NCI-H510A (cell line): ENCODE results near the gene DHRS7B.
A peak's percentile ranks its signal among the peaks of the same experiment; 100 is the strongest.

Experiments
- DNase-seq: peaks from one replicate; lab custom pipeline; 2025; lab: John Stamatoyannopoulos, UW

The DHRS7B gene

DNA sequence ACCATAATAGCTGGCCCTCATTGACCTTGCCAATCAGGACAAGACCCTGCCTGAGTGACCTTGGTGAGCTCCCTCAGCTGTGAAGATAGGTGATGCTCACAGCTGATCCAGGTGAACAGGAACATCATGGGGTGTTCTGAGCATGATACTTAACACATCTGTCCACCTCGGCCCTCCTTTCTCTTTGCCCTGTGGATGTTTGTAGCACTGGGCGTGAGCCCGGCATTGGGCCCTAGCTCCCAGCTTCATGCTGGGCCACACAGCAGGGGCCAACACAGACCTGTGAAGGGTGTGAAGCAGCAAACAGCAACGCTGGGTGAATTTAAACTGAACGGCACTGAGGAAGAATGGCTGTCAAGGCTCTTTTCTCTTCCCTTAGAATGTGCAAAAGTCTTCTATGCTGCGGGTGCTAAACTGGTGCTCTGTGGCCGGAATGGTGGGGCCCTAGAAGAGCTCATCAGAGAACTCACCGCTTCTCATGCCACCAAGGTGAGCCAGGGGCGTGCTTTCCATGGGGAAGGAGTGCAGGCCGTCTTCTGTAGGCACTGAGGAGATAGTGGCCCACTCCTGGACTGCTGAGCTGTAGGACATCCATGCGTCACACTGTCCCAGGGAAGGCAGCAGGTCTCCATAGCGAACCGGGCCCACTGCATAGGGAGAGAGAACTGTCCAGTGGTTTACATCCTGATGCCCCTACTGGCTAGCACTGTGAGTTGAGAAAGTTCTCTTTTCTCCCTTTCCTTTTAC is 51.3 kb downstream of the DHRS7B start:
- no peak for DNase-seq

DNA sequence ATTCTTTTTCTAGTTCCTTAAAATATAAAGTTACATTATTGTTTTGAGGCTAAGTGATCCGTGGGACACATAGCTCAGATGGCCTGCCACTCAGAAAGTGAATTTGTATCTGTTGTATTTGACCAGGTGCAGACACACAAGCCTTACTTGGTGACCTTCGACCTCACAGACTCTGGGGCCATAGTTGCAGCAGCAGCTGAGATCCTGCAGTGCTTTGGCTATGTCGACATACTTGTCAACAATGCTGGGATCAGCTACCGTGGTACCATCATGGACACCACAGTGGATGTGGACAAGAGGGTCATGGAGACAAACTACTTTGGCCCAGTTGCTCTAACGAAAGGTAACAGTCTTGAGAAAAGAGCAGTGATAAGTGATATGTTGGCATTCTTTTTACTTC is 56.7 kb downstream of the DHRS7B start:
- no peak for DNase-seq

DNA sequence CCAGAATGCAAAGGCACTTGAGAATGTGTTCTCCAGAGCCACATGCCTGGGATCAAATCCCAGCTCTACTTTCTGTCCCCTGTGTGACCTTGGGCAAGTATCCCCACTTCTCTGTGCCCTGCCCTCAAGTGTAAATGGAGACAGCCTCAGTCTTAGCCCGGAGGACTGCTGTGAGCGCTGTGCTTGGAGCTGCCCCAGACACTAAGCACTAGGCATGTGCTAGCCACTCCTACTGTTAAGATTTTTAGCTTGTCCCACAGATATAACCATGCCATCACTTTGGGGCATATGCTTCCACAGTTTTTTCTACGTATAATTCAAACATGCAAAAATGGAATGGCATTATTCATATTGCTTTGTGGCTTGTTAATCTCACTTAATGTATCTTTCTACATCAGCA is 57.8 kb downstream of the DHRS7B start:
- no peak for DNase-seq

DNA sequence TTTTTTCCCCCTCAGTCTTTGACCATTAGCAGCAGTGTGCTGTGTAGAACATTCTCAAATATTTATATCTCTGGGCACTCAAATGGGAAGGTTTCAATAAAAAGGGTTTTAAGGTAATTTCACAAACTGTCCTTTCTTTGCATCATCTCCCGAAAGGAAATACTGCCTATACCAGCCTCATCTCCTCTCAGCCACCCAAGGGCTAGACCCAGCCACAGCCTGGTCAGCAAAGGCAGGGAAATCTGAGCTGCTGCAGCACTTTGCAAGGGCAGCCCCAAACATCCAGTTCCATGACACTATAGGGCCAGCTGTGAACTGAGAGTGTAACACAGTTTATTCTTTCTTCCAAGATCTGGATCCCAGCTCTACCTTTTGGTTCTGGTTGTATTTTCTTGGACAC is 58.3 kb downstream of the DHRS7B start:
- no peak for DNase-seq

DNA sequence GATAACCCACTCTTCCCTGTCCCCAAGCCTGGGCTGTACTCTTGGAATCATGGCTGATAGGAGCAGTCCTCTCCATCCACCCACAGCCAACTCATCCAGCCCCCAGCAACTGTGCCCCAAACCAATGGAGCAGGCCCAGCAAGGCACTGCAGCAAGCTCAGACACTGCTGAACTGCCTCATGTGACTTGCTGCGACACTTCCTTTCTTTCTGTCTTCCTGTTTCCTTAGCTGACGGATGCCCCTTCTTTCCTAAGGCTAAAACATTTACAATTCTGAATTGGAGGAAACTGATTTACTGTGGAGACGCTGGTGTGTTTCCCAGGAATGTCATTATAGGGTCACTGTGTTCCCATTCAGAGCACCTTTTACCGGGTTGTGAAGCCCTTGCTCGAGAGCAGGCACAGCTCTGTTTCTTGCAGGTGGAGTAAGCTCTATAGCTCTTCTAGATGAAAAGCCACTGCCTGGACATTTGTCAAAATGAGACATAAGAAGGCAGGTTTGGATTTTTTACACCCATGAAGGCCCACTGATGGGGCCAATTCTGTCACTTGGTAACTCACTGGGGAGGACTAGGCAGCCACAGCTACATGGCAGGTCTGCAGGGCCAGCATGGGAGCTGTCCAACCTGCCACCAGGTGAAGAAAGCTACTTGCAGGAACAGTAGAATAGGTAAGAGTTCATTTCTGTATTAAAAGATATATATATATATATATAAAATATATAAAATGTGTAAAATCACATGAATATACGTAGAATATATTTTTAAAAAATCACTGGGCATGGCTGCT is 59.8 kb downstream of the DHRS7B start:
- no peak for DNase-seq

DNA sequence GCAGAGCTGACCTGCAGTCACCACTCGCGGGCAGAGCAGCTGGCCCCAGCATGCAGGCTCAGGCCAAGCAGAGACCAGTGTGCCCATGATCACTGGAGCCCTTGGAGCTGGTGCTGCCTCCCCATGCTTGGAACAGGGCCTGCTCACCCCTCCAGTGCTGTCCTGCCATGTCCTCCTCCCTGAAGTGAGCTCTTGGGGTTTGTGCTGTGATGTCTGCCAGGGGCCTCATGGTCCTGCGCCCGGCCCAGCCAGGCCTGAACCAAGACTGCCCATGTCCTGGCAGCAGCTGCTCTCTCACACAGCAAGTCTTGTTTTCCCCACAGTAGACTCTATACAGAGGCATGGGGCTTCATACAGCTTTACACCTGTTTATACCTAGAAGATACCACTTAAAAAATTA is 62.6 kb downstream of the DHRS7B start:
- no peak for DNase-seq

DNA sequence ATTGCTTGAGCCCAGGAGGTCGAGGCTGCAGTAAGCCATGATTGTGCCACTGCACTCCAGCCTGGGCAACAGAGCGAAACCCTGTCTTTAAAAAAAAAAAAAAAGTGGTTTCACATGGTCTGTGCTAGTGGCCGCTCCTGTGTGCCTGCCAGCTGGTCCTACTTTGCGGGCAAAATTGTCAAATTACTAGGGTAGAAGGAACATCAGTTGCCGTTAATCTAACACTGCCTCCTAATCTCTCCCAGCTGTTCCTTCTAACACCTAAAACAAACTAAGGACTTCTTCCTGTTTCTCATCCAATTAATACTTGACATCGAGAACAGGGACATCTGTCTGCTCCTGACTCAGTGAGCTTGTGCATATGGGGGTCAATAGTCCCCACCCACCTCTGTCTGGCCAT is 63.3 kb downstream of the DHRS7B start:
- no peak for DNase-seq

DNA sequence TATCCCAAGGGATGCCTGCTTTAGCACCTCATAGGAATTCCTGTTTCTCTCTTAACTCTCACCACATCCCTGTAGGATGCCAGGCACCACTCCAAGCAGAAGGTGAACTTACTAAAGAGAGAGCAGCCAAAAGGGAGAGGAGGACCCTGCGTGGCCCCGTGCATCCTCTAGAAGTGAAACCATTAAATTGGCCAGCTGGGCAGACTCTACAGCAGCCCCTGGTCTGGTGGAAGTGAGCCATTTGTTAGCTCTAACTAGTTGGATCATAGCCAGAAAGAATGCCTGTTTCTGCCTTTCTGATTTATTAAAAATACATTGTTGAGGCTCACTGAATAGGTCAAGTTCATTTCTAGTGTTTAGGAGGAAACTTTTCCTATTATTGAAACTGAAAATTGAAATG is 64.9 kb downstream of the DHRS7B start:
- DNase-seq, result no peak

DNA sequence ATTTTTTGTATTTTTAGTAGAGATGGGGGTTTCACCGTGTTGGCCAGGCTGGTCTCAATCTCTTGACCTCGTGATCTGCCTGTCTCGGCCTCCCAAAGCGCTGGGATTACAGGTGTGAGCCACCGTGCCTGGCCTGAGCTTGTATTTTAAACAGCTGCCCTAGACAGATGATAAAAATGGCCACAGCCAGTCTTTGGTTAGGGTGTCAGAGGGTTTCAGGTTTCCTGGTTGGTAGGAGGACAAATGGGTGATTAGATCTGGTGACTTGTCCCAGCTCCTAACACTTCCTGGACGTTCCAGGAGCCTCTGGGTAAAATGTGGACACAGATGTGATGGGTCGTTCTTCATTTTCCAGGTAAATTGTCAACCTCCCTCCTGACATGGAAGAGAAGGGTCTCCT is 65.7 kb downstream of the DHRS7B start:
- DNase-seq, result peak; percentile 59

DNA sequence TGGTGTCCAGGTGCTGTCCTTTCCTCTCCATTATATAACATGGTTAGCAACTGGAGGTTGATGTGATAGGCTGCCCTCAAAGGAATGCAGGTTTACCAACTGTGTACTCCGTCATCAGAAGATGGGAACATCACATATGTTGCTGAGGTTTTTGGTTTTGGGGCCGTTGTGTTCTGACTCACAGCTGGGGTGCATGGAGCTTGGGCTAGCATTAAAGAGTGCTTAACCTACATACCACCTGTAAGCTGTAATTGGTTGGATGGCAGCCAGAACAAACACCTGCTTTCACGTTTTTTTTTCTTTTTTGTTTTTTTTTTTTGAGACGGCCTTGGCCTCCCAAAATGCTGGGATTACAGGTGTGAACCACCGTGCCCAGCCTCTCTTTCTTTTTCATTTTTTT is 66.3 kb downstream of the DHRS7B start:
- DNase-seq, result no peak

DNA sequence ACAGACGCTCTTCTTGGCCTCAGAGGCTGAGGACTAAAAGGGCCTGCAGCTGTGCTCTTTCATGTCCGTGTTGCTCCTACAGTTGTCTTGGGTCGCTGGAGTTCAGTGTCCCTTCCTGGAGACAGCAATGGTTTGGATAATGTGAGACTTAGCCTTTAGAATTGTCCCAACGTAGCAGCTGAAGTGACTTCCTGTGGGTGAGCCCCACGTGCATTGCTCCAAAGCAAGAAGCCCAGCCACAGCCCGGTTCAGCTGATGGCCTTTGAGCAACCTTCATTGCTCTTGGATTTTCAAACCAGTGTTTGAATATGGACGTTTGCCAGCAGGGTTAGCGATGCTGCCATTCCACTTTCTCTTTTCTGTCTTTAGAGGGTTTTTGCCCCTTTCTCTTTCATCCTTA is 67.5 kb downstream of the DHRS7B start:
- DNase-seq, result peak; percentile 35

DNA sequence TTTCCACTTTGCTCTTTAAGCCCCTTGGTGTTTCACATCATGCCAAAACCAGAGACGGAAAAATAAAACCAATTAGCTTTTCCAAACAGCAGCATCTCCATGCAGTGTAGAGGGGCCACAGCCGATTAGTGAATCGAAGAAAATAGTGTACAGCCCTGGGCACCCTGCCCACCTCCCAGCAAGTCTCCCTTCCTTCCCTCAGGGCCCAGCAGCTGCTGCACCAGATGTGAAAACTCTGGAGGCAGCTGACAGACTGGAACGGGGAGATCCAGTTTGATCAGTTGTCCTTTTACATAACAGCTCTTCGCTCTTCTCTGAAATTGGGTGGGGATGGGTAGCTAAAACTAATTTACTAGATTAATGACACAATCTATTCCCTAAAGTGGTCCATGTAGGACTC is 67.9 kb downstream of the DHRS7B start:
- peak; percentile 22 for DNase-seq

DNA sequence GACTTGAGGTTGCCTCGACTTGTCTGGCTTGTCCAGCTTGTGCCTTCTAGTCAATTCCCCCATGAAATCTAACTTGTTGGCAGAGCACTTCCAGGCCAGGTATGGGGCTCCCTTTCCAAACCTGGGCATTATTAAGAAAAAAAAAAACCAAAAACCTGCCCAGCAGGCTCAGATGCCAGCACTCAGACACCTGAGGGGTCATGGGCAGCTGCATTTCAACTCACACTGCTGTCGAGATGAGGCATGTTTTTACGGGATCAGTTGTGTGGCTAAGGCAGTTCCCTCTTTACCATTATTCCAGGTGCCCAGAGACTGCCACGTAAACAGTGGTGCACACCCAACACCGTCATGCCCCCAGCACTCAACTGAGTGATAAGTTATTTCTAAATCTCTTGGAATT is 69.4 kb downstream of the DHRS7B start:
- DNase-seq, result no peak

DNA sequence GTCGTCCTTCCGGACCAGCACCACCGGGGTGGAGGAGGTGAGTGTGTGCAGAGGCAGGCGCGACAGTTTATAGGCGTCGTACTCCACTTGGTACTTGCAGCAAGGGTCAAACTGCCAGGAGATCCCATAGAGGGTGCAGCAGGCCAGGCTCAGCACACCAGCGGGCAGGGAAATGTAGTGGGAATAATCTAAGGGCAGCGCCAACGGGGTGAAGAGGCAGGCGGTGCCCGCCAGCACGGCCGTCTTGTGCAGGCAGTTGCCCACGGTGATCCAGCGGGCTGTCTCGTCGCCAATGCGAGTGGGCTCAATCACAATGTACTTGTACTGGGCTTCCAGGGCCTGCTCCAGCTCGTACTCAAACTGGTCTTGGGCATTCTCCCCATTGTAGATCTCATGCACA is 71.6 kb downstream of the DHRS7B start:
- no peak for DNase-seq

DNA sequence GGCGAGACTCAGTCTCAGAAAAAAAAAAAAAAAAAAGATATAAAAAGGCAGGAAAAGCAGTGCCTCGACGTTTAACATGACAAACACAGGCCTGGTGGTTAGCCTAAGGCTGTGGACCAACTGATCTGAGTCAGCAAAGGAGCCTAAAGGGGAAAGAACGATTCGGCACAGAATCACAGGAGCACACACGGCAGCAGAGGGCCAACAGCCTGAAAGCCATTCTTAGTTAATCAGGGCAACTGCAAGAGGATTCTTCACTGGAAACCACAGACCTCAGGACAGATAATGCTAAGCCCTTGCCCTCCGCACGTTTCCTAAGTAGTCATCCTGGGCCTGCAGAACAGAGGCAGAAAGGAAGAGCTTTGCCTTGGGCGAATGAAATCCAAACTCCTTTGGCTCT is 72.5 kb downstream of the DHRS7B start:
- DNase-seq, result no peak

DNA sequence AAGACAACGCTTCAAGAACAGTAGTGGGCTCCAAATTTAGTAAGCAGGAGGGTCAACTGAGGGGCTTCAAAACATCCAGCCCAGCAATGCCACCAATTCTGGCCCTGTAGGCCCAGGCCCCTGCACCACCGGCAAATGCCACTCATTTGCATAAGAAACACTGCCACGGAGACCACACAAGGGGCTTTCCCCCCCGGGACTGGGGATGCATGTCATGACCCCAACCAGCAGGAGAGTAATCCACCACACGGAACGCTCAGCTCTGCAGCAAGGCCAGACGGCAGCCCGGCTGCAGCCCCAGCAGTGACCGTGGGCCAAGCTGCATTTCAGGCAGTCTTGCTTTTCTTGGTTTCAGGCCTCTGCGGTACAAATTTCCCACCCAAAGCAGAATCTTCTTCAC is 73.1 kb downstream of the DHRS7B start:
- no peak for DNase-seq

DNA sequence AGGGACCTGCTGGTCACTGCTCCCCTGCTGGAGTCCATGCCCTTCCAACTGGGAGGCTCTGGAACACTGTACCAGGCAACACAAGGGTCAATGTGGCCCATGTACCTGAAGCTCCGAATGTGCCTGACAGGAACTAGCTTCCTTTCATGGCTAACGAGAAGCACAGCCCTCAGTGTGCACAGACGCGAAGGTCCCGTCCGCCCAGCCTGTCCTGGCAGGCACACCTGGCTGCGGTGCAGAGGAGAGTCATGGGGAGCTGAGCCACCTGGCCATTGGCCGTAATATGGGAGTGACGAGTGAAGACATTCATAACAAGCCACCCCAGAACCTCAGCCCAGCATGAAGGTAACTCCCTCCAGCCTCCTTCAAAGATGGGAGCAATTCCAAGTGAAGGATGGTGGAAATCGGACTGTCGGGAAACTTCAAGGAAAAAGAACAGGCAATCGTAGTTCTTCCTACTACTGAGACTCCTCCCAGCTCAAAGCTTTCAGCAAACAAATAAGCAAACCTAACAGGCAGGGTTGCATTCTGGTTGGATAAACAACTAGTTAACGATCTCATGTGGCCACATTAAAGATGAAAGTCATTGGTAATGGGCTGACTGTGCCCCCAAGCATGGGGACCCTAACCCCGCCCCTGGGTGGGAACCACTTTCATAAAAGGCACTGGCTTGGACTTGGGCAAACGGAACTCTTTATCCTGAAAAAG is 74.0 kb downstream of the DHRS7B start:
- DNase-seq, result no peak

DNA sequence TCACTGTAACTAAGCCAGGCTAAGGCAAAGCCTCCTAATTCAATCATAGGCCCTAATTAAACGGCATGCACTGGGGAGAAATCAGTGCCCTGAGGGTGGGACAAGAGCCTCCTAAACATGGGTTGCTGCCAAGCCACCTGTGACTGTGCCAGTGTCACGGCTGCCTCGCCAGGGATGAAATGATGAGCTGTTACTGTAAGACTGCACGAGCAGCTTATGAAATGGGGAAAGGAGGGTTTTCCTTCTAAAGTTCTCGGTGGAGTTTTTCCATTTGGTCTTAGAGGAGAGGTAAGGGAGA is 74.5 kb downstream of the DHRS7B start:
- no peak for DNase-seq

DNA sequence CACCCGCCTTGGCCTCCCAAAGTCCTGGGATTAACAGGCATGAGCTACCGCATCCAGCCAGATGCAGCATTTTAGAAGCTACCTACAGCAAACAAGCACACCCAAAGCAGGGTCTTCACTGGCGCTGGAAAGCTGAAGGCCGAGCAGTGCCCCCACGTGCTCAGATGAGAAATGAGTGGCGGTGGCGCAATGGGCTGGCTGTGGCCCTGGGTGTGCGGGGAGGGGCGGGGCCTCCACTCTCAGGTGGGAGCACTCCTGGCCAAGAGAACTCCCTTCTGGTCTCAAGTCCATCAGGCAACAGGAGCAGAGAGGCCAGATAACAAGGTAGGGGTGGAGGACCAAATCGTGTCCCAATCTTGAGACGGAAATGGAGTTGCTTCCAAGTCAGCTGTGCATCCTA is 75.1 kb downstream of the DHRS7B start:
- no peak for DNase-seq

DNA sequence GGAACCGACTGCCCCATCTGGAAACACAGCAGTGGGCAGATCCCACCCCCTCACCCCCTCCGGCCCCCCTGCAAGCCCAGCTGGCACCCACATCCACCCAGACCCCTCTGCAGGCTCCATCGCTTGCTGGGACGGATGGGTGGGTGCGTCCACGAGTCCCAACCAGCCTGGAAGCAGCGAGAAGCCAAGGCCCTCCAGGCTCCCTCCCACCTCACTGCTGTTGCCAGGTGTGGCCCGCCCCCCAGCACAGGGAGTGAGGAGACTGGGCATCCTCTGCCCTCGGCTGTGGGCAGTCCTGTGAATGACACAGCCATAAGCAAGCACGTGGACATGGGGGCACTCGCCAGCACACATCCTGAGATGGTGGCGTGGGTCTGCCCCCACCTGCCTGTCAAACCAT is 75.7 kb downstream of the DHRS7B start:
- no peak for DNase-seq

DNA sequence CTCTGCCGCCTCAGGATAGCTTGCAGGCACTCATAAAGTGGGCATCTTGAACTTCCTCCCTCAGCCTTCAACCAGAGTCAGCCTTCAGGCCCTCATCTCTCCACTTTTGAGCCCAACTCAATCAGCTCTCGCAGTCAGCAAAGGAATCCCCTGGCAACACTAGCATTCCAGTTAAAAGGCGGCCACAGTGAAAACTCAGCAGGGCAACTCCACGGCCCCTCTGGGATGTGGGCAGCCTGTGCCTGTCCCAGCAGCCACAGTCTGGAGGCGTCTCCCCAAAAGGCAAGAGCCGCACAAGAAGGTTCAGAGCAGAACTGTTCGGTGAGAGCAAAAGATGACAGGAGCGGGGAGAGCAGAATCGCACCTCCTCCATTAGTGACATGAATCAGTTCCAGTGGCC is 78.2 kb downstream of the DHRS7B start:
- DNase-seq, result no peak

DNA sequence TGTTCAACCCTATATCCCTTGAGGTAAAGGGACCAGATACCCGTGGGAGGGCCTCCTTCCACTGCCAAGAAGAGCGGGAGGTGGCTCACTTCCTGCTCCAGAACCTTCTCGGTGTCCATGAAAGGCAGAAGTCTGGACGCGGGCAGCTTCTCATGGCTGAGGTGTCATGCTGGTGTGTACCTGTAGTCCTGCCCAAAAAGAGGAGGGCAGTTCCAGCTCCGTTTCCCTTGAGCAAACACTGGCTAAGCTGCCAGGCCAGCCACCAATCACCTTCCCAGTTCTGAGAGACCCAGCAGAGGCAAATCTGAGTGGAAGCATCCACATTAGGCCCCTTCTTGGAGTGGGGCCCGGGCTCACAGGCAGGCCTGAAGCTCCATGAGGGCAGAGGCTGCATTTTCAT is 81.6 kb downstream of the DHRS7B start:
- DNase-seq, result no peak

DNA sequence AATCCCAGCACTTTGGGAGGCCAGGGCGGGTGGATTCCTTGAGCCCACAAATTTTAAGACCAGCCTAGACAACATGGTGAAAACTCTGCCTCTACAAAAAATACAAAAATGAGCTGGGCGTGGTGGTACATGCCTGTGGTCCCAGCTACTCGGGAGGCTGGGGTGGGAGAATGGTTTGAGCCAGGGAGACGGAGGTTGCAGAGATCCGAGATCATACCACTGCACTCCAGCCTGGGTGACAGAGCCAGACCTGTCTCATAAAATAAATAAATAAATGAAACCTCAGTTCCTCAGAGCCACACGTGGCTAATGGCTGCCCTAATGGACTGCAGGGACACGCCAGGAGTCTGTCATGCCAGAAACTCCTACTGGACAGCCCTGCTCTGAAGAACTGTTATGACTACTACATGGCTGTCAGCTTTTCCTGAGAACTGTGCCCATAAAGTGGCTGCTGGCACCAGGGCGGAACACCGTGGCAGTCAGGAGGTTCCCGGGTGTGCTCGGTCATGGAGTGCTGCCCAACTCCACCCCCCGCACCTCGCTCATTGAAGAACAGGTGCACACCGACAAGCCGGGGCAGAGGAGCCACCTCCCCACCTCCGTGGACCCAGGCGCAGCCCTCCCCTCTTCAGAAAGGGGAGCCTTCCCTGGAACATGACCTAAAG is 82.9 kb downstream of the DHRS7B start:
- peak; percentile 30 for DNase-seq
